A549 (cell line): ENCODE results near the gene GMCL1. TPM values are rescaled to one million over a fixed set of nuclear protein-coding genes. Genes with fewer than 3 reads are reported as not detected.

Experiments
- ATAC-seq, 2 experiments: fragments of 200-7000 bp in 1 of 2; fragments of >200 bp in 1 of 2; cut with Nextera tagmentation in 1 of 2; cut with Tn5 transposase in 1 of 2; 3 replicates each; pipeline versions ENCODE4 v1.8.0 to v1.9.1; 2018 to 2020; ENCODE audit warnings: mild to moderate bottlenecking in 1 of 2, moderate library complexity in 1 of 2
- CTCF ChIA-PET: fragments of 300-600 bp; sonication (Branson Sonifier 250); formaldehyde crosslinking; extraction: SDS; loops from one replicate; lab custom pipeline; 2021; ENCODE audit warnings: antibody characterized with exemption, inconsistent platforms; lab: Yijun Ruan, JAX
- POLR2A ChIA-PET: fragments of 350-600 bp; formaldehyde crosslinking; extraction: SDS; loops from one replicate; lab custom pipeline; 2021; ENCODE audit warnings: antibody characterized with exemption, inconsistent platforms; lab: Yijun Ruan, JAX
- DNase-seq, 2 experiments: peaks; one replicate each; pipeline versions ENCODE4 v3.0.0 to v3.0.0-alpha.2; 2011 to 2016; ENCODE audit warnings: low read depth in 1 of 2, low spot score in 1 of 2
- FAIRE-seq: peaks from 2 replicates; lab custom pipeline; 2011; peaks lifted over from hg19 to GRCh38; lab: Jason Lieb, UNC
- H3K27ac ChIP-seq, 2 experiments: fragments of >200 bp; sonication (Bioruptor Twin); formaldehyde crosslinking; 3 replicates each; pipeline ENCODE4 v1.5.1; 2016 to 2017
- H3K4me1 ChIP-seq: fragments of >200 bp; sonication (Bioruptor Twin); formaldehyde crosslinking; 3 replicates; pipeline ENCODE4 v1.6.1; 2016
- H3K4me2 ChIP-seq: fragments of >200 bp; sonication (Bioruptor Twin); formaldehyde crosslinking; 3 replicates; pipeline ENCODE4 v1.6.1; 2016
- H3K4me3 ChIP-seq: fragments of >200 bp; sonication (Bioruptor Twin); formaldehyde crosslinking; 3 replicates; pipeline ENCODE4 v1.5.1; 2016
- H3K9me3 ChIP-seq: fragments of >200 bp; sonication (Bioruptor Twin); formaldehyde crosslinking; 3 replicates; pipeline ENCODE4 v1.6.1; 2016
- ATOH8 ChIP-seq: fragments of 250-450 bp; sonication (Bioruptor Pico); IDR thresholded peaks from 2 replicates; pipeline ENCODE4 v1.5.0; 2020; ENCODE audit warnings: low read depth, mild to moderate bottlenecking, moderate library complexity
- BHLHE40 ChIP-seq: IDR thresholded peaks from 2 replicates; pipeline ENCODE4 v1.6.1; 2012; ENCODE audit warnings: low read depth, low read length, inconsistent platforms
- CBX8 ChIP-seq: fragments of 200-600 bp; sonication (generic); IDR thresholded peaks from 2 replicates; pipeline ENCODE4 v1.6.1; 2016
- CHD2 ChIP-seq: fragments of 150-350 bp; IDR thresholded peaks from 2 replicates; pipeline ENCODE4 v1.6.1; 2014; ENCODE audit warnings: low read length; ENCODE audit not compliant: partially characterized antibody
- CHD4 ChIP-seq: fragments of 200-600 bp; sonication (generic); IDR thresholded peaks from 2 replicates; pipeline ENCODE4 v1.6.1; 2016; ENCODE audit warnings: antibody characterized with exemption, mild to moderate bottlenecking, borderline replicate concordance
- E2F6 ChIP-seq: IDR thresholded peaks from 2 replicates; pipeline ENCODE4 v1.6.1; 2012; ENCODE audit warnings: low read depth, borderline replicate concordance
- EHF ChIP-seq: fragments of 250-450 bp; sonication (Bioruptor Pico); IDR thresholded peaks from 2 replicates; pipeline ENCODE4 v1.5.0; 2020; ENCODE audit warnings: mild to moderate bottlenecking
- FOSB ChIP-seq: fragments of 250-450 bp; sonication (Bioruptor Pico); IDR thresholded peaks from 2 replicates; pipeline ENCODE4 v1.5.0; 2020; ENCODE audit warnings: mild to moderate bottlenecking, moderate library complexity
- FOXS1 ChIP-seq: fragments of 250-450 bp; sonication (Bioruptor Pico); IDR thresholded peaks from 2 replicates; pipeline ENCODE4 v1.5.0; 2020; ENCODE audit warnings: mild to moderate bottlenecking, moderate library complexity
- GATA3 ChIP-seq: IDR thresholded peaks from 2 replicates; pipeline ENCODE4 v1.6.1; 2012; ENCODE audit warnings: borderline replicate concordance
- HDAC2 ChIP-seq: fragments of 200-600 bp; sonication (generic); IDR thresholded peaks from 2 replicates; pipeline ENCODE4 v1.6.1; 2016
- HEYL ChIP-seq: fragments of 250-450 bp; sonication (Bioruptor Pico); IDR thresholded peaks from 2 replicates; pipeline ENCODE4 v1.8.0; 2021; ENCODE audit warnings: mild to moderate bottlenecking, moderate library complexity
- HOXB5 ChIP-seq: fragments of 250-450 bp; sonication (Bioruptor Pico); IDR thresholded peaks from 2 replicates; pipeline ENCODE4 v1.5.0; 2020; ENCODE audit warnings: mild to moderate bottlenecking, moderate library complexity
- JUN ChIP-seq, 2 experiments: fragments of >200 bp; sonication (Bioruptor Twin); formaldehyde crosslinking; IDR thresholded peaks; 2 replicates in 1 of 2; 3 replicates in 1 of 2; pipeline ENCODE4 v1.6.1; 2016 to 2017
- MAFK ChIP-seq: fragments of 450-650 bp; IDR thresholded peaks from 2 replicates; pipeline ENCODE4 v1.6.1; 2014; ENCODE audit not compliant: partially characterized antibody
- MAX ChIP-seq: IDR thresholded peaks from 2 replicates; pipeline ENCODE4 v1.6.1; 2012
- MYC ChIP-seq: IDR thresholded peaks from 2 replicates; pipeline ENCODE4 v1.6.1; 2012; ENCODE audit warnings: mild to moderate bottlenecking, inconsistent platforms, low read length, improper control_type of control experiment, borderline replicate concordance
- NFE2L2 ChIP-seq: fragments of 150-350 bp; conservative IDR thresholded peaks from 2 replicates; pipeline ENCODE4 v1.6.1; 2014; ENCODE audit warnings: low read length
- NPAS2 ChIP-seq: fragments of 250-450 bp; sonication (Bioruptor Pico); IDR thresholded peaks from 2 replicates; pipeline ENCODE4 v1.8.0; 2022; ENCODE audit warnings: mild to moderate bottlenecking, moderate library complexity, borderline replicate concordance
- NR3C1 ChIP-seq: fragments of >200 bp; sonication (Bioruptor Twin); formaldehyde crosslinking; IDR thresholded peaks from 3 replicates; pipeline ENCODE4 v1.6.1; 2017
- PHF8 ChIP-seq: fragments of 200-600 bp; sonication (generic); IDR thresholded peaks from 2 replicates; pipeline ENCODE4 v1.6.1; 2016; ENCODE audit warnings: low read depth, mild to moderate bottlenecking, antibody characterized with exemption, moderate library complexity, borderline replicate concordance
- POLR2A ChIP-seq: IDR thresholded peaks from 2 replicates; pipeline ENCODE4 v1.6.1; 2012; ENCODE audit warnings: mild to moderate bottlenecking, low read length
- POLR2AphosphoS2 ChIP-seq: conservative IDR thresholded peaks from 2 replicates; pipeline ENCODE4 v1.6.1; 2012; ENCODE audit warnings: low read length, improper control_type of control experiment, inconsistent platforms
- RAD21 ChIP-seq, 2 experiments: fragments of >200 bp in 1 of 2; sonication (Bioruptor Twin) in 1 of 2; formaldehyde crosslinking in 1 of 2; IDR thresholded peaks in 1 of 2; conservative IDR thresholded peaks in 1 of 2; 2 replicates in 1 of 2; 3 replicates in 1 of 2; pipeline ENCODE4 v1.6.1; 2012 to 2018; ENCODE audit warnings: inconsistent platforms in 1 of 2
- RFX5 ChIP-seq: fragments of 450-650 bp; IDR thresholded peaks from 2 replicates; pipeline ENCODE4 v1.7.1; 2014; ENCODE audit warnings: antibody characterized with exemption, mild to moderate bottlenecking, moderate library complexity
- SREBF2 ChIP-seq: fragments of 450-650 bp; IDR thresholded peaks from 2 replicates; pipeline ENCODE4 v1.6.1; 2014; ENCODE audit warnings: mild to moderate bottlenecking, moderate library complexity
- TFCP2L1 ChIP-seq: fragments of 250-450 bp; sonication (Bioruptor Pico); IDR thresholded peaks from 2 replicates; pipeline ENCODE4 v1.5.0; 2021; ENCODE audit warnings: mild to moderate bottlenecking
- USF2 ChIP-seq: fragments of 450-650 bp; IDR thresholded peaks from 2 replicates; pipeline ENCODE4 v1.6.1; 2014; ENCODE audit warnings: antibody characterized with exemption
- ZSCAN20 ChIP-seq: fragments of 250-450 bp; sonication (Bioruptor Pico); IDR thresholded peaks from 2 replicates; pipeline ENCODE4 v1.8.0; 2022; ENCODE audit warnings: mild to moderate bottlenecking, moderate library complexity
- WGBS: methylation state at CpG from one replicate; pipeline ENCODE4 v1.1.6; 2017; ENCODE audit errors: missing lambda C conversion rate; 5-methylcytosine and 5-hydroxymethylcytosine counted together
- polyA plus RNA-seq, 4 experiments: library from polyadenylated mRNA; depleted of rRNA in 3 of 4; stranded (reverse); fragments of >200 nt; fragmentation: RNase III in 1 of 4; extraction: RNeasy Plus Mini Kit Qiagen cat#74134 plus additional on column Dnase treatment in 1 of 4; gene quantifications; 2 replicates in 3 of 4; 3 replicates in 1 of 4; pipeline ENCODE4 v1.2.3, GENCODE V29; 2011 to 2017

The GMCL1 gene
- polyA plus RNA-seq, 2 of the 4 experiments (the other 2 are of a cell fraction) = 16.6 to 21.1 TPM

GRCh38 chr2:69805887-69806286 is 23.6 kb upstream of the GMCL1 start:
- TF ChIP-seq NPAS2 (CRISPR knock-in tag) = no peak
- no peak for TF ChIP-seq POLR2A
- no peak for TF ChIP-seq FOXS1 (CRISPR knock-in tag)
- no peak for TF ChIP-seq ATOH8 (CRISPR knock-in tag)
- TF ChIP-seq CHD2 = no peak
- no peak for TF ChIP-seq HDAC2
- no peak for TF ChIP-seq ZSCAN20 (CRISPR knock-in tag)
- POLR2A ChIA-PET = no interaction called here
- WGBS = 82% methylated on average over 1 of the region's 1 CpG
- ATAC-seq (no peak), DNase-seq (no peak), FAIRE-seq (no peak)
- Histone ChIP-seq H3K9me3 (no peaks in the 10 kb centered on the region), H3K4me1 (no peaks in the 10 kb centered on the region), H3K27ac (no peak overlapping the region), H3K4me3 (no peak overlapping the region), H3K4me2 (no peak overlapping the region)
- CTCF ChIA-PET = interaction anchor here (1.0 to 17.1 kb wide), 4 partner anchors 11 to 241 kb away, joined by 3 to 407 read pairs (median 53); no protein-coding TSS in a partner anchor

- ATAC-seq (no peak), FAIRE-seq (no peak), DNase-seq (no peak)
- POLR2A ChIA-PET = no interaction called here
- no peaks in the 10 kb centered on the region for H3K4me1 ChIP-seq
- no peaks in the 10 kb centered on the region for H3K9me3 ChIP-seq
- H3K4me3 ChIP-seq = no peak overlapping the region
- 94% methylated on average over 16 of the region's 16 CpGs for WGBS
- TF ChIP-seq HEYL (CRISPR knock-in tag) (no peak), NR3C1 (no peak), MAFK (no peak), USF2 (no peak), ZSCAN20 (CRISPR knock-in tag) (no peak), FOXS1 (CRISPR knock-in tag) (no peak), PHF8 (no peak), TFCP2L1 (CRISPR knock-in tag) (no peak)
- CTCF ChIA-PET = interaction anchor here (1.8 to 17.1 kb wide), 2 partner anchors 9 to 82 kb away, joined by 13 to 407 read pairs; no protein-coding TSS in a partner anchor
- H3K4me2 ChIP-seq = no peak overlapping the region
- no peak overlapping the region for H3K27ac ChIP-seq
These were observed 21.5 kb upstream of the GMCL1 start for GRCh38 chr2:69807821-69808540.

GRCh38 chr2:69810550-69810949 is 18.9 kb upstream of the GMCL1 start:
- TF ChIP-seq NFE2L2 (no peak), HOXB5 (CRISPR knock-in tag) (no peak), HDAC2 (no peak), NPAS2 (CRISPR knock-in tag) (no peak), MYC (no peak), MAX (no peak), FOSB (CRISPR knock-in tag) (no peak), MAFK (no peak), BHLHE40 (no peak), POLR2AphosphoS2 (no peak), E2F6 (no peak), JUN (IDR thresholded peaks at IDR 0.05) (no peak), EHF (no peak), SREBF2 (no peak), CBX8 (no peak), RAD21 (conservative IDR thresholded peaks at IDR 0.05 in 1 of 2, IDR thresholded peaks at IDR 0.05 in 1 of 2) (no peak), GATA3 (no peak), CHD4 (no peak), RFX5 (no peak)
- no peak overlapping the region for H3K4me2 ChIP-seq
- POLR2A ChIA-PET = no interaction called here
- peaks cover 8% of the 10 kb centered on the region for H3K4me1 ChIP-seq
- H3K9me3 ChIP-seq = no peaks in the 10 kb centered on the region
- ATAC-seq (no peak), FAIRE-seq (no peak), DNase-seq (no peak)
- H3K27ac ChIP-seq = no peak overlapping the region
- CTCF ChIA-PET = interaction anchor here (1.0 to 17.1 kb wide), 8 partner anchors 9 to 90 kb away, joined by 3 to 407 read pairs (median 3); no protein-coding TSS in a partner anchor
- H3K4me3 ChIP-seq = no peak overlapping the region
- 94% methylated on average over 6 of the region's 6 CpGs for WGBS
